H9 (cell line): ENCODE results near the gene MGRN1. TPM values are rescaled to one million over a fixed set of nuclear protein-coding genes. Genes with fewer than 3 reads are reported as not detected.

Source experiments
- DNase-seq: peaks from one replicate; pipeline ENCODE4 v3.0.0-alpha.2; 2017
- H2AFZ ChIP-seq: one replicate; pipeline ENCODE4 v1.6.1; 2013; ENCODE audit warnings: mild to moderate bottlenecking, low read length, control low read depth, moderate library complexity
- H2AK5ac ChIP-seq: 2 replicates; pipeline ENCODE4 v1.6.1; 2013; ENCODE audit warnings: low read length, control low read depth, mixed read lengths; ENCODE audit not compliant: insufficient read length
- H2BK120ac ChIP-seq: one replicate; pipeline ENCODE4 v1.6.1; 2013; ENCODE audit warnings: low read depth, mild to moderate bottlenecking, low read length, control low read depth, inconsistent platforms; ENCODE audit not compliant: poor library complexity, severe bottlenecking
- H2BK12ac ChIP-seq: 2 replicates; pipeline ENCODE4 v1.6.1; 2013; ENCODE audit warnings: low read length, control low read depth, mixed read lengths, low read depth; ENCODE audit not compliant: insufficient read length
- H2BK15ac ChIP-seq: 2 replicates; pipeline ENCODE4 v1.6.1; 2013; ENCODE audit warnings: low read depth, low read length, control low read depth
- H2BK20ac ChIP-seq: one replicate; pipeline ENCODE4 v1.6.1; 2013; ENCODE audit warnings: low read depth, mild to moderate bottlenecking, low read length, control low read depth, inconsistent platforms; ENCODE audit not compliant: poor library complexity, severe bottlenecking
- H2BK5ac ChIP-seq: 2 replicates; pipeline ENCODE4 v1.6.1; 2013; ENCODE audit warnings: low read length, control low read depth, mixed read lengths; ENCODE audit not compliant: insufficient read length
- H3K14ac ChIP-seq: 2 replicates; pipeline ENCODE4 v1.6.1; 2013; ENCODE audit warnings: low read length, control low read depth; ENCODE audit not compliant: insufficient read depth
- H3K18ac ChIP-seq: 2 replicates; pipeline ENCODE4 v1.6.1; 2013; ENCODE audit warnings: low read depth, mild to moderate bottlenecking, mixed read lengths, low read length, control low read depth; ENCODE audit not compliant: insufficient read length
- H3K23ac ChIP-seq: 2 replicates; pipeline ENCODE4 v1.6.1; 2013; ENCODE audit warnings: low read length, control low read depth, mixed read lengths, low read depth; ENCODE audit not compliant: insufficient read length
- H3K23me2 ChIP-seq: 2 replicates; pipeline ENCODE4 v1.6.1; 2013; ENCODE audit warnings: low read depth, mild to moderate bottlenecking, mixed read lengths, low read length, control low read depth; ENCODE audit not compliant: insufficient read length, poor library complexity, severe bottlenecking
- H3K27ac ChIP-seq: 2 replicates; pipeline ENCODE4 v1.5.1; 2013; ENCODE audit warnings: low read length, control low read depth, mixed read lengths, low read depth; ENCODE audit not compliant: insufficient read length
- H3K27me3 ChIP-seq: 2 replicates; pipeline ENCODE4 v1.6.1; 2013; ENCODE audit warnings: low read length, control low read depth, inconsistent platforms; ENCODE audit not compliant: insufficient read depth
- H3K4ac ChIP-seq: 2 replicates; pipeline ENCODE4 v1.6.1; 2013; ENCODE audit warnings: low read depth, mild to moderate bottlenecking, control low read depth, inconsistent platforms, low read length, moderate library complexity
- H3K4me1 ChIP-seq: 2 replicates; pipeline ENCODE4 v1.6.1; 2013; ENCODE audit warnings: low read length, control low read depth, inconsistent platforms; ENCODE audit not compliant: insufficient read depth
- H3K4me2 ChIP-seq: 2 replicates; pipeline ENCODE4 v1.6.1; 2013; ENCODE audit warnings: low read length, control low read depth, mixed read lengths; ENCODE audit not compliant: insufficient read length, insufficient read depth
- H3K56ac ChIP-seq: 2 replicates; pipeline ENCODE4 v1.6.1; 2013; ENCODE audit warnings: low read depth, mild to moderate bottlenecking, mixed read lengths, low read length, control low read depth; ENCODE audit not compliant: insufficient read length
- H3K79me1 ChIP-seq: 2 replicates; pipeline ENCODE4 v1.6.1; 2013; ENCODE audit warnings: low read depth, mild to moderate bottlenecking, moderate library complexity, low read length, control low read depth, inconsistent platforms; ENCODE audit not compliant: insufficient read depth, poor library complexity, severe bottlenecking
- H3K79me2 ChIP-seq: 2 replicates; pipeline ENCODE4 v1.6.1; 2013; ENCODE audit warnings: low read length, control low read depth, inconsistent platforms; ENCODE audit not compliant: insufficient read depth
- H3K9ac ChIP-seq: 2 replicates; pipeline ENCODE4 v1.6.1; 2013; ENCODE audit warnings: low read length, control low read depth, mixed read lengths; ENCODE audit not compliant: insufficient read length; ENCODE audit errors: extremely low read depth
- H3K9me3 ChIP-seq: one replicate; pipeline ENCODE4 v1.6.1; 2013; ENCODE audit warnings: low read depth, low read length, inconsistent platforms; ENCODE audit not compliant: control insufficient read depth
- H3T11ph ChIP-seq: one replicate; pipeline ENCODE4 v1.6.1; 2013; ENCODE audit warnings: mild to moderate bottlenecking, low read length, control low read depth, inconsistent platforms
- H4K20me1 ChIP-seq: one replicate; pipeline ENCODE4 v1.6.1; 2013; ENCODE audit not compliant: control insufficient read depth, insufficient read length, insufficient read depth
- H4K5ac ChIP-seq: 2 replicates; pipeline ENCODE4 v1.6.1; 2013; ENCODE audit warnings: low read depth, mild to moderate bottlenecking, mixed read lengths, low read length, control low read depth; ENCODE audit not compliant: insufficient read length
- H4K8ac ChIP-seq: replicated peaks from 2 replicates; pipeline ENCODE4 v1.6.1; 2013; ENCODE audit warnings: low read length, control low read depth, mixed read lengths, low read depth; ENCODE audit not compliant: insufficient read length
- H4K91ac ChIP-seq: 2 replicates; pipeline ENCODE4 v1.6.1; 2013; ENCODE audit warnings: low read depth, mild to moderate bottlenecking, moderate library complexity, mixed read lengths, low read length, control low read depth; ENCODE audit not compliant: insufficient read length
- H3K27ac Mint-ChIP-seq, 3 experiments: 2 replicates in 2 of 3; 3 replicates in 1 of 3; pipeline ENCODE4 v1.8.0; 2020 to 2021; ENCODE audit warnings: mixed read lengths in 3 of 3, mild to moderate bottlenecking in 1 of 3, moderate library complexity in 1 of 3
- H3K27me3 Mint-ChIP-seq: 2 replicates; pipeline ENCODE4 v1.8.0; 2021; ENCODE audit warnings: low read depth, mild to moderate bottlenecking, moderate library complexity, mixed read lengths
- H3K36me3 Mint-ChIP-seq, 3 experiments: 2 replicates in 2 of 3; 3 replicates in 1 of 3; pipeline ENCODE4 v1.8.0; 2020 to 2021; ENCODE audit warnings: low read depth in 3 of 3, mixed read lengths in 3 of 3; ENCODE audit not compliant: insufficient read depth in 1 of 3
- H3K4me1 Mint-ChIP-seq, 2 experiments: 2 replicates each; pipeline ENCODE4 v1.8.0; 2020; ENCODE audit warnings: mixed read lengths in 2 of 2
- H3K4me3 Mint-ChIP-seq, 2 experiments: 2 replicates in 1 of 2; 3 replicates in 1 of 2; pipeline ENCODE4 v1.8.0; 2020 to 2021; ENCODE audit warnings: mild to moderate bottlenecking in 2 of 2, mixed read lengths in 2 of 2, moderate library complexity in 1 of 2
- H3K9me3 Mint-ChIP-seq, 2 experiments: 2 replicates in 1 of 2; 3 replicates in 1 of 2; pipeline ENCODE4 v1.8.0; 2020; ENCODE audit warnings: mild to moderate bottlenecking in 2 of 2, mixed read lengths in 2 of 2, moderate library complexity in 1 of 2
- WGBS: extraction: QIAGEN DNeasy Blood & Tissue Kit; methylation state at CpG from one replicate; pipeline ENCODE4 v1.1.7; 2013; ENCODE audit warnings: missing lambda C conversion rate, low lambda C conversion rate, mixed read lengths; ENCODE audit not compliant: insufficient read length; ENCODE audit errors: extremely low coverage; 5-methylcytosine and 5-hydroxymethylcytosine counted together
- total RNA-seq: library from RNA; stranded (reverse); gene quantifications from 2 replicates; pipeline ENCODE4 v1.2.1, GENCODE V29; 2021
- TF ChIP-seq, protein P1 (sequence below): fragments of 200-600 bp; sonication (generic); conservative IDR thresholded peaks from 3 replicates; pipeline ENCODE4 v1.8.0; 2021; ENCODE audit warnings: antibody characterized with exemption, mild to moderate bottlenecking

Gene MGRN1
- total RNA-seq, 1 experiment from 2014 or later = 91.6 TPM

DNA sequence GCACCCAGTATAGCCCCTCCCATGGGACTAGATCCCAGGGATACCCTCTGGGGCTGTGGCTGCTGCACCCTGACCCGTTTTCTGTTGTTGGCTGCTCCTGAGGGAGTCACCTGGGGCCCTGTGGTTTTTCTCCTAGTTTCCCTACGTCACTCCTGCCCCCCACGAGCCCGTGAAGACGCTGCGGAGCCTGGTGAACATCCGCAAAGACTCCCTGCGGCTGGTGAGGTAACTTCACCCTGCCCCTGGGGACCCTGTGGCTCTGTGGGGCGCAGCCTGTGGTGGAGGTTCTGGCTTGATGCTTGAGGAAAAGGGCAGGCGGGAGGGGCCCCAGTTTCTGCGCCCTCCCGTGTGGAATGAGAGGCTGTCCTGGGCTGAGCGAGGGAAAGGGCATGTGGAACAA, 27.2 kb downstream of the MGRN1 start:
- H3K79me2 ChIP-seq = no peaks in the 10 kb centered on the region; the same call in 1 of the 2 replicates
- TF ChIP-seq, protein P1, sequence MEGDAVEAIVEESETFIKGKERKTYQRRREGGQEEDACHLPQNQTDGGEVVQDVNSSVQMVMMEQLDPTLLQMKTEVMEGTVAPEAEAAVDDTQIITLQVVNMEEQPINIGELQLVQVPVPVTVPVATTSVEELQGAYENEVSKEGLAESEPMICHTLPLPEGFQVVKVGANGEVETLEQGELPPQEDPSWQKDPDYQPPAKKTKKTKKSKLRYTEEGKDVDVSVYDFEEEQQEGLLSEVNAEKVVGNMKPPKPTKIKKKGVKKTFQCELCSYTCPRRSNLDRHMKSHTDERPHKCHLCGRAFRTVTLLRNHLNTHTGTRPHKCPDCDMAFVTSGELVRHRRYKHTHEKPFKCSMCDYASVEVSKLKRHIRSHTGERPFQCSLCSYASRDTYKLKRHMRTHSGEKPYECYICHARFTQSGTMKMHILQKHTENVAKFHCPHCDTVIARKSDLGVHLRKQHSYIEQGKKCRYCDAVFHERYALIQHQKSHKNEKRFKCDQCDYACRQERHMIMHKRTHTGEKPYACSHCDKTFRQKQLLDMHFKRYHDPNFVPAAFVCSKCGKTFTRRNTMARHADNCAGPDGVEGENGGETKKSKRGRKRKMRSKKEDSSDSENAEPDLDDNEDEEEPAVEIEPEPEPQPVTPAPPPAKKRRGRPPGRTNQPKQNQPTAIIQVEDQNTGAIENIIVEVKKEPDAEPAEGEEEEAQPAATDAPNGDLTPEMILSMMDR = no peak

More for the DNA sequence above, 27.2 kb downstream of the MGRN1 start:
- no peak for DNase-seq
- Histone ChIP-seq H2BK5ac (no peak overlapping the region), H3K9ac (no peak overlapping the region), H4K5ac (no peak overlapping the region), H3K27me3 (no peaks in the 10 kb centered on the region), H3K18ac (no peak overlapping the region), H2AK5ac (no peak overlapping the region), H2BK12ac (no peak overlapping the region), H3K27ac (no peak overlapping the region), H3T11ph (no peak overlapping the region), H3K14ac (no peak overlapping the region; the same call in 1 of the 2 replicates), H2BK120ac (no peak overlapping the region), H3K9me3 (no peaks in the 10 kb centered on the region), H2BK15ac (no peak overlapping the region), H4K91ac (no peak overlapping the region), H4K20me1 (no peaks in the 10 kb centered on the region), H2BK20ac (no peak overlapping the region), H3K56ac (no peak overlapping the region), H3K23me2 (no peaks in the 10 kb centered on the region), H3K79me1 (no peaks in the 10 kb centered on the region), H4K8ac (no peak overlapping the region), H3K4ac (no peak overlapping the region), H2AFZ (no peak overlapping the region), H3K4me2 (no peak overlapping the region), H3K4me1 (no peaks in the 10 kb centered on the region), H3K23ac (no peak overlapping the region)
- peaks cover 18 to 48% (median 37%) of the 10 kb centered on the region in 3 experiments; a peak in 6 of 7 replicates for H3K36me3 Mint-ChIP-seq
- no CpG with 5 or more reads among the region's 13 CpGs for WGBS
- H3K9me3 Mint-ChIP-seq = no peaks in the 10 kb centered on the region; a peak in 2 of 5 replicates
- no peaks in the 10 kb centered on the region for H3K27me3 Mint-ChIP-seq
- no peaks in the 10 kb centered on the region for H3K4me1 Mint-ChIP-seq
- H3K27ac Mint-ChIP-seq = peak overlapping the region in 1 of 3 experiments; percentile 86; a peak in 1 of 7 replicates
- no peak overlapping the region for H3K4me3 Mint-ChIP-seq
